Measurements from ENCODE around the gene KCNMB2.
A peak's percentile ranks its signal among the peaks of the same experiment; 100 is the strongest.

KCNMB2 gene

DNA sequence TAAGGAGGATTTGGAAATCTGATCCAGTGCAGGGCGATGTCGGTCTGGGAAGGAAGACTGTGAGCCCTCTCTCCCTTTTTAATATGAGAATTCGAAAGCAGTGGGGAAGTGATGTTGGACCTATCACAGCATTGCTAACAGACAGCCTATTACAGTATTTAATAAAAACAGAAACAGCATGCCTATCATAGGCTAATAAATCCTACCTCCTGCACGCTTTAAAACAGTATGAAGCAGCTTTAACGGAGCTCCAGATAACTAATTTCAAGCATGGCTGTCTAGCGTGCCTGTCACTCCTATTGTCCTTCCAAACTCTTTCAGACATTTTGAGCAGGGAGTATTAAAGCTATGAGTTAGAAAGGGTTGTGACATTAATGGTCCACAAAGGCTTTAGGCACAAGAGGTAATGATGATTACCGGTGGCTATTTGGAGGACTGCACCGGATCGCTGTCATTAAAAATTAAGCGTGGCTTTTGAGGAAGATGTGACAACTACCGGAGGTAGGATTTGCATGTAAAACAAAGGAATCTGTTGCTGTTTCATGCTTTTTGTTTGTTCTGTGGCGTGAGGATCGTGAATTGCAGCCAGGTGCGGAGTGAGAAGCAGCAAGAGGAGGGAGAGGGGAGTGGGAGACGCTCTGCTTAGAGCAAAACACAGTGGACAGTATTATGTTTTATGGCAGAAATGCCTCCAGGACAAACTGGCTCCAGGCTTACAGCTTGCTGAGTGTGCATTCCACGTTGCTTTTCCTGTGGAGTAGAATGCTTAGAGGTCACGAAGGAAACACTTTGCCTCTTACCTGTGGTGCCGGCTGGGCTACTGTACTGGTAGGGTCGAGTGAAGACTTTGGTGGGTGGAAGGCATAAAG, at the start of gene KCNMB2:
Gene KCNMB2 (plus strand): TSS at position 226 of the 869 bp plus-strand sequence.
- Histone ChIP-seq H3K4me3 (ENCODE audit: low read depth in 1 of 2, low read length in 1 of 2) (peak within 1 kb of the TSS in 1 of 2 experiments; percentile 16), H3K4me1 (ENCODE audit: control insufficient read depth in 1 of 2, insufficient read depth in 1 of 2, low read depth in 1 of 2, low read length in 1 of 2) (peaks cover 7 to 8% of the 10 kb centered on the region in 2 experiments), H3K27me3 (peaks cover 45% of the 10 kb centered on the region), H3K36me3 (no peaks in the 10 kb centered on the region), H3K9me3 (no peaks in the 10 kb centered on the region), H3K27ac (no peak within 1 kb of the TSS)
- TF ChIP-seq, protein P1, sequence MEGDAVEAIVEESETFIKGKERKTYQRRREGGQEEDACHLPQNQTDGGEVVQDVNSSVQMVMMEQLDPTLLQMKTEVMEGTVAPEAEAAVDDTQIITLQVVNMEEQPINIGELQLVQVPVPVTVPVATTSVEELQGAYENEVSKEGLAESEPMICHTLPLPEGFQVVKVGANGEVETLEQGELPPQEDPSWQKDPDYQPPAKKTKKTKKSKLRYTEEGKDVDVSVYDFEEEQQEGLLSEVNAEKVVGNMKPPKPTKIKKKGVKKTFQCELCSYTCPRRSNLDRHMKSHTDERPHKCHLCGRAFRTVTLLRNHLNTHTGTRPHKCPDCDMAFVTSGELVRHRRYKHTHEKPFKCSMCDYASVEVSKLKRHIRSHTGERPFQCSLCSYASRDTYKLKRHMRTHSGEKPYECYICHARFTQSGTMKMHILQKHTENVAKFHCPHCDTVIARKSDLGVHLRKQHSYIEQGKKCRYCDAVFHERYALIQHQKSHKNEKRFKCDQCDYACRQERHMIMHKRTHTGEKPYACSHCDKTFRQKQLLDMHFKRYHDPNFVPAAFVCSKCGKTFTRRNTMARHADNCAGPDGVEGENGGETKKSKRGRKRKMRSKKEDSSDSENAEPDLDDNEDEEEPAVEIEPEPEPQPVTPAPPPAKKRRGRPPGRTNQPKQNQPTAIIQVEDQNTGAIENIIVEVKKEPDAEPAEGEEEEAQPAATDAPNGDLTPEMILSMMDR (IDR thresholded peaks at IDR 0.05): no peak

DNA sequence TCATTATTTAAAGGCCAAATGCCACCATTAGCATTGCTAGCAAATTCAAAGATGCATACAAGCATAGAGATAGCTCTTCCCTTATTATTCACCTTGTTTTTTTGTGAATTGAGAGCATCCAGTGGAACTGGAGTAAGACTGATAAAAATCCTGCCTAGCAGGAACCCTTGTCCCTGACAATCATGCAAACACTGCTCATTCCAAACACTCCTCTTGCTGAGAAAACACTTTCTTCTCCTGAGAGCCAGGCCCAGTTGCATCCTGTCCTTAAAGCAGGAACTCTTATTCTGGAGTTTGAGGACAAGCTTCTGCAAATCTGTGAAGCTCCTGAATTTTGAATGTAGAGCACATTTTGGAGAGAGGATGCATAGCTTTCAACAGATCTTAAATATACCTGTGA, 49.3 kb upstream of the KCNMB2 start:
- no peak overlapping the region for H3K27ac ChIP-seq
- TF ChIP-seq, protein P1 (IDR thresholded peaks at IDR 0.05): no peak
- no peaks in the 10 kb centered on the region for H3K36me3 ChIP-seq
- no peaks in the 10 kb centered on the region for H3K27me3 ChIP-seq
- no peaks in the 10 kb centered on the region for H3K9me3 ChIP-seq
- H3K4me1 ChIP-seq (ENCODE audit: control insufficient read depth in 1 of 2, insufficient read depth in 1 of 2, low read depth in 1 of 2, low read length in 1 of 2): no peaks in the 10 kb centered on the region
- no peak overlapping the region for H3K4me3 ChIP-seq (ENCODE audit: low read depth in 1 of 2, low read length in 1 of 2)

DNA sequence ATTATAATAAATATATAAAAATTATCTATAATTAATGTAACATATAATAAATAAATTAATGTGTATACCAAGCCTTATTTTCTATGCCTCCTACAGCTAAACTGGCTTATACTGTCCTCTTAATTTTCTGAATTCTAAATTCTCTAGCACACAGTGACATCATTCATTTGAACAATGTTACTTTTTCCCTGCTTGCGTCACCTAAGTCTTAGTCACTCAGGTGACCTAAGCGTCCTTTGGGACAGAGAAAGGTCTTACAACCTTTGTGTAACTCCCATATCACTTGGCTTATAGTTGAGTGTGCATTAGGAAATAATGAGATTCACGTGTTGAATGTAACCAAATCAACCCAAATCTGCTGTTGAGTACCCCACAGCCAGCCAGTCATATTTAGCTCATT, 48.5 kb upstream of the KCNMB2 start:
- Histone ChIP-seq H3K9me3 (no peaks in the 10 kb centered on the region), H3K36me3 (no peaks in the 10 kb centered on the region), H3K4me3 (ENCODE audit: low read depth in 1 of 2, low read length in 1 of 2) (no peak overlapping the region), H3K27ac (no peak overlapping the region), H3K4me1 (ENCODE audit: control insufficient read depth in 1 of 2, insufficient read depth in 1 of 2, low read depth in 1 of 2, low read length in 1 of 2) (no peaks in the 10 kb centered on the region), H3K27me3 (no peaks in the 10 kb centered on the region)
- TF ChIP-seq, protein P1 (IDR thresholded peaks at IDR 0.05): no peak

DNA sequence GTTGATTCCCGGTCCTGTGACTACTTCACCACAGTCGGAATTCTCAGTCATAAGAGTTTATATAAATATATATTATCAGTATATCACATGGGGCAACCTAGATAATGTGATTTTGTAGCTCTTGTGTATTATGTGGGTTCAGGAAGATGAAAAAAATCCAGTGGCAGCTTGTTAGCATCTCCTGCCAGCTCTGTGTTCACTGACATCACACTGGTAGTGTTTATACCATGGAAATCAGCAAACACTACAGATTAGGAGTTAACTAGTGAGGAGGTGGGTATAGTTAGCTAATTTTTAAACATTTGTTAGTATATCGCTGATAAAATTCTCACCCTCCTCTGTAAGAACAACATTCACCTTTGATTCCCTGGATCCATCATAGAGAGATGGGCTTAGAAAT, 44.5 kb upstream of the KCNMB2 start:
- no peaks in the 10 kb centered on the region for H3K27me3 ChIP-seq
- H3K9me3 ChIP-seq: no peaks in the 10 kb centered on the region
- no peaks in the 10 kb centered on the region for H3K4me1 ChIP-seq (ENCODE audit: control insufficient read depth in 1 of 2, insufficient read depth in 1 of 2, low read depth in 1 of 2, low read length in 1 of 2)
- TF ChIP-seq, protein P1 (IDR thresholded peaks at IDR 0.05): no peak
- H3K36me3 ChIP-seq: no peaks in the 10 kb centered on the region
- no peak overlapping the region for H3K27ac ChIP-seq
- H3K4me3 ChIP-seq (ENCODE audit: low read depth in 1 of 2, low read length in 1 of 2): no peak overlapping the region

DNA sequence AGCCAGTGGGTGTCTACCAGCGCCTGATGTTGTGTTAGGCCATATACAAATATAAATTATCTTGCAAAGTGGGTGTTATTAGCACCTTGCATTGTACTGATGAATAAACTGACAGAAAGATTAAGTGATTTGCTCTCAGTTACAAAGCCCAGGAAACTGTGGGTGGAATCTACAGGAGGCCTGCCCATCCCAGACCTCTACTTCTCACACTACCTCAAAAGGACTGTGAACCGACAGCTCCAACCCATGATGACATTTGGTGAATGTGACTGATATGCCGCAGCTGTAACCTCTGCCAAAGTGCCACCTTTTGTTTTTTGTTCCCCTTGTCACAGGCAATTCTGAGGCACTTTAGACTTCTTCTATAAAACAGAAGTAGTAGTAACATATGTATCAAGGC, 43.7 kb upstream of the KCNMB2 start:
- H3K27me3 ChIP-seq: no peaks in the 10 kb centered on the region
- H3K27ac ChIP-seq: no peak overlapping the region
- no peaks in the 10 kb centered on the region for H3K4me1 ChIP-seq (ENCODE audit: control insufficient read depth in 1 of 2, insufficient read depth in 1 of 2, low read depth in 1 of 2, low read length in 1 of 2)
- TF ChIP-seq, protein P1 (IDR thresholded peaks at IDR 0.05): no peak
- H3K9me3 ChIP-seq: no peaks in the 10 kb centered on the region
- H3K4me3 ChIP-seq (ENCODE audit: low read depth in 1 of 2, low read length in 1 of 2): no peak overlapping the region
- H3K36me3 ChIP-seq: no peaks in the 10 kb centered on the region
